Left lobe of liver (tissue), 2 donors: Measurements from ENCODE around the gene MICAL2. TPM values are rescaled to one million over a fixed set of nuclear protein-coding genes. Genes with fewer than 3 reads are reported as not detected.
A peak's percentile ranks its signal among the peaks of the same experiment; 100 is the strongest.

Experiments
- ATAC-seq: fragments of 200-7000 bp; cut with Tn5 transposase; one replicate; pipeline ENCODE4 v1.9.1; 2020; ENCODE audit warnings: mild to moderate bottlenecking, moderate library complexity
- DNase-seq: peaks from one replicate; pipeline ENCODE4 v3.0.0-alpha.2; 2020; ENCODE audit warnings: low spot score
- total RNA-seq: library from RNA; stranded (reverse); gene quantifications from one replicate; pipeline ENCODE4 v1.2.1, GENCODE V29; 2021
- donor health status: DM: no; HTN: no; CAD: no; lungs with moderate emphysema.
- donor health status: DM: no; HTN: yes; CAD: no.

MICAL2 gene
- 47.8 TPM for total RNA-seq

GRCh38 chr11:12110201-12110713 lies at the start of gene MICAL2:
MICAL2 (plus strand) TSS chr11:12110590; CDS start chr11:12162156, 51,566 bp downstream.
- ATAC-seq = peak; percentile 91
- DNase-seq = peak; percentile 92

- ATAC-seq (no peak), DNase-seq (peak; percentile 26)
Measured at GRCh38 chr11:12061851-12062560, 48.4 kb upstream of the MICAL2 start.

GRCh38 chr11:12063251-12063650 lies 47.1 kb upstream of the MICAL2 start:
- ATAC-seq (no peak), DNase-seq (no peak)

GRCh38 chr11:12064136-12064953 lies 46.0 kb upstream of the MICAL2 start:
- ATAC-seq = no peak

GRCh38 chr11:12064954-12065280 lies 45.5 kb upstream of the MICAL2 start:
- no peak for DNase-seq

More at GRCh38 chr11:12064136-12064953, 46.0 kb upstream of the MICAL2 start:
- DNase-seq = no peak

GRCh38 chr11:12066056-12066798 lies 44.2 kb upstream of the MICAL2 start:
- DNase-seq = no peak
- ATAC-seq = peak; percentile 38

More at GRCh38 chr11:12064954-12065280, 45.5 kb upstream of the MICAL2 start:
- no peak for ATAC-seq

- DNase-seq (no peak), ATAC-seq (peak; percentile 81)
Measured at GRCh38 chr11:12066799-12067508, 43.4 kb upstream of the MICAL2 start.

GRCh38 chr11:12067796-12068357 lies 42.5 kb upstream of the MICAL2 start:
- ATAC-seq (no peak), DNase-seq (no peak)

- no peak for DNase-seq
- ATAC-seq = no peak
Measured at GRCh38 chr11:12069066-12069676, 41.2 kb upstream of the MICAL2 start.

GRCh38 chr11:12070446-12071267 lies 39.7 kb upstream of the MICAL2 start:
- no peak for DNase-seq
- ATAC-seq = peak; percentile 7

- DNase-seq (no peak), ATAC-seq (peak; percentile 59)
Measured at GRCh38 chr11:12071574-12071973, 38.8 kb upstream of the MICAL2 start.

- DNase-seq = no peak
Measured at GRCh38 chr11:12073436-12073835, 37.0 kb upstream of the MICAL2 start.

GRCh38 chr11:12073886-12074285 lies 36.5 kb upstream of the MICAL2 start:
- DNase-seq = no peak

More at GRCh38 chr11:12073436-12073835, 37.0 kb upstream of the MICAL2 start:
- no peak for ATAC-seq

GRCh38 chr11:12074529-12075195 lies 35.7 kb upstream of the MICAL2 start:
- ATAC-seq (no peak), DNase-seq (no peak)

More at GRCh38 chr11:12073886-12074285, 36.5 kb upstream of the MICAL2 start:
- no peak for ATAC-seq

- no peak for ATAC-seq
- DNase-seq = no peak
Measured at GRCh38 chr11:12075291-12075690, 35.1 kb upstream of the MICAL2 start.

- no peak for DNase-seq
- no peak for ATAC-seq
Measured at GRCh38 chr11:12075822-12076821, 34.3 kb upstream of the MICAL2 start.
